IMR-90 (cell line): ENCODE data around the gene NREP. TPM values are rescaled to one million over a fixed set of nuclear protein-coding genes. Genes with fewer than 3 reads are reported as not detected.

ENCODE experiments used
- ATAC-seq: fragments of 200-7000 bp; cut with Tn5 transposase; 2 replicates; pipeline ENCODE4 v1.9.1; 2020; ENCODE audit warnings: low read depth, mild to moderate bottlenecking, moderate library complexity
- BruUV-seq: library from RNA; stranded (reverse); fragments of 400-500 nt; replicated peaks from 2 replicates; lab custom pipeline; 2021; lab: Mats Ljungman, UMichigan
- CTCF ChIA-PET: fragments of 300-600 bp; formaldehyde crosslinking; extraction: SDS; loops from one replicate; lab custom pipeline; 2021; ENCODE audit warnings: antibody characterized with exemption; lab: Yijun Ruan, JAX
- POLR2A ChIA-PET: fragments of 300-600 bp; sonication (Branson Sonifier 250); formaldehyde crosslinking; loops from one replicate; lab custom pipeline; 2022; ENCODE audit warnings: antibody characterized with exemption; ENCODE audit not compliant: unreplicated experiment; lab: Charles Lee
- DNase-seq: peaks from one replicate; pipeline ENCODE4 v3.0.0; 2013
- H2AFZ ChIP-seq: replicated peaks from 2 replicates; pipeline ENCODE3; 2013; ENCODE audit warnings: low read length, mild to moderate bottlenecking; ENCODE audit not compliant: poor library complexity
- H2AK5ac ChIP-seq: 2 replicates; pipeline ENCODE4 v1.6.1; 2013; ENCODE audit warnings: low read depth, low read length, inconsistent platforms
- H2AK9ac ChIP-seq: replicated peaks from 2 replicates; pipeline ENCODE3; 2013; ENCODE audit warnings: mild to moderate bottlenecking, low read depth, low read length, moderate library complexity; ENCODE audit not compliant: poor library complexity
- H2BK120ac ChIP-seq: 2 replicates; pipeline ENCODE4 v1.6.1; 2013; ENCODE audit warnings: low read depth, low read length, inconsistent platforms
- H2BK15ac ChIP-seq: 3 replicates; pipeline ENCODE4 v1.6.1; 2013; ENCODE audit warnings: low read depth, low read length, inconsistent platforms
- H2BK20ac ChIP-seq: 2 replicates; pipeline ENCODE4 v1.6.1; 2013; ENCODE audit warnings: low read depth, mild to moderate bottlenecking, inconsistent platforms, low read length, moderate library complexity
- H2BK5ac ChIP-seq: 2 replicates; pipeline ENCODE4 v1.6.1; 2013; ENCODE audit warnings: mild to moderate bottlenecking, low read depth, low read length, inconsistent platforms; ENCODE audit not compliant: poor library complexity, severe bottlenecking
- H3K14ac ChIP-seq: replicated peaks from 2 replicates; pipeline ENCODE4 v1.6.1; 2013; ENCODE audit warnings: low read depth, low read length, inconsistent platforms
- H3K18ac ChIP-seq: 2 replicates; pipeline ENCODE4 v1.6.1; 2013; ENCODE audit warnings: low read depth, low read length, control low read depth
- H3K23ac ChIP-seq: 2 replicates; pipeline ENCODE4 v1.6.1; 2013; ENCODE audit warnings: low read depth, low read length, inconsistent platforms
- H3K27ac ChIP-seq: 2 replicates; pipeline ENCODE4 v1.5.1; 2013; ENCODE audit warnings: mild to moderate bottlenecking, control low read depth, low read length; ENCODE audit not compliant: insufficient read depth
- H3K27me3 ChIP-seq: 2 replicates; pipeline ENCODE4 v1.6.1; 2013; ENCODE audit warnings: low read length; ENCODE audit not compliant: control insufficient read depth, insufficient read depth
- H3K36me3 ChIP-seq: 2 replicates; pipeline ENCODE4 v1.6.1; 2013; ENCODE audit warnings: low read length, mixed read lengths; ENCODE audit not compliant: control insufficient read depth, insufficient read depth
- H3K4ac ChIP-seq: 2 replicates; pipeline ENCODE4 v1.6.1; 2013; ENCODE audit warnings: low read depth, low read length, inconsistent platforms
- H3K4me1 ChIP-seq: 2 replicates; pipeline ENCODE4 v1.6.1; 2013; ENCODE audit warnings: low read length, mixed read lengths; ENCODE audit not compliant: control insufficient read depth, insufficient read depth
- H3K4me2 ChIP-seq: 2 replicates; pipeline ENCODE4 v1.6.1; 2013; ENCODE audit warnings: low read depth, mild to moderate bottlenecking, control low read depth, low read length, moderate library complexity
- H3K4me3 ChIP-seq: 2 replicates; pipeline ENCODE4 v1.5.1; 2013; ENCODE audit warnings: low read depth, mild to moderate bottlenecking, control low read depth, low read length, moderate library complexity; ENCODE audit not compliant: insufficient read depth
- H3K56ac ChIP-seq: 2 replicates; pipeline ENCODE4 v1.6.1; 2013; ENCODE audit warnings: low read length, inconsistent platforms; ENCODE audit not compliant: insufficient read depth; ENCODE audit errors: extremely low read depth
- H3K79me1 ChIP-seq, 2 experiments: 2 replicates each; pipeline ENCODE4 v1.6.1; 2013; ENCODE audit warnings: low read length in 2 of 2, inconsistent platforms in 1 of 2, low read depth in 1 of 2
- H3K9ac ChIP-seq: 2 replicates; pipeline ENCODE4 v1.6.1; 2013; ENCODE audit warnings: low read depth, low read length, control low read depth
- H3K9me1 ChIP-seq: 2 replicates; pipeline ENCODE4 v1.6.1; 2013; ENCODE audit warnings: low read length, inconsistent platforms; ENCODE audit not compliant: insufficient read depth
- H3K9me3 ChIP-seq: 2 replicates; pipeline ENCODE4 v1.6.1; 2013; ENCODE audit warnings: low read length; ENCODE audit not compliant: control insufficient read depth, insufficient read depth
- H4K20me1 ChIP-seq: 2 replicates; pipeline ENCODE4 v1.6.1; 2013; ENCODE audit warnings: low read length, inconsistent platforms; ENCODE audit not compliant: insufficient read depth
- H4K5ac ChIP-seq: 2 replicates; pipeline ENCODE4 v1.6.1; 2013; ENCODE audit warnings: mild to moderate bottlenecking, low read depth, low read length, control low read depth
- H4K8ac ChIP-seq, 2 experiments: 2 replicates each; pipeline ENCODE4 v1.6.1; 2013; ENCODE audit warnings: low read depth in 2 of 2, low read length in 2 of 2, control low read depth in 1 of 2, inconsistent platforms in 1 of 2
- H4K91ac ChIP-seq: 2 replicates; pipeline ENCODE4 v1.6.1; 2013; ENCODE audit warnings: low read depth, low read length, inconsistent platforms; ENCODE audit not compliant: insufficient read depth
- CEBPB ChIP-seq: IDR thresholded peaks from 2 replicates; pipeline ENCODE4 v1.6.1; 2012; ENCODE audit warnings: low read depth, low read length, improper control_type of control experiment
- CHD1 ChIP-seq: IDR thresholded peaks from 2 replicates; pipeline ENCODE4 v1.6.1; 2012; ENCODE audit warnings: low read depth, low read length, improper control_type of control experiment
- CTCF ChIP-seq: conservative IDR thresholded peaks from 2 replicates; pipeline ENCODE4 v1.5.1; 2012; ENCODE audit warnings: mild to moderate bottlenecking, low read depth, low read length, improper control_type of control experiment
- FOS ChIP-seq: fragments of 150-350 bp; IDR thresholded peaks from 2 replicates; pipeline ENCODE4 v1.6.1; 2016; ENCODE audit warnings: low read depth, low read length
- MAFK ChIP-seq: IDR thresholded peaks from 2 replicates; pipeline ENCODE4 v1.6.1; 2012; ENCODE audit warnings: low read depth, low read length, improper control_type of control experiment
- MAZ ChIP-seq: IDR thresholded peaks from 2 replicates; pipeline ENCODE4 v1.6.1; 2012; ENCODE audit warnings: low read depth, mild to moderate bottlenecking, low read length, improper control_type of control experiment, moderate library complexity, borderline replicate concordance
- MXI1 ChIP-seq: IDR thresholded peaks from 2 replicates; pipeline ENCODE4 v1.6.1; 2012; ENCODE audit warnings: low read depth, mild to moderate bottlenecking, low read length, moderate library complexity, borderline replicate concordance
- NFE2L2 ChIP-seq: fragments of 150-350 bp; IDR thresholded peaks from 2 replicates; pipeline ENCODE4 v1.6.1; 2016; ENCODE audit warnings: low read depth, mild to moderate bottlenecking, low read length
- RAD21 ChIP-seq: IDR thresholded peaks from 2 replicates; pipeline ENCODE4 v1.6.1; 2012; ENCODE audit warnings: low read length, improper control_type of control experiment
- SMC3 ChIP-seq: fragments of 150-350 bp; IDR thresholded peaks from 2 replicates; pipeline ENCODE4 v1.6.1; 2016; ENCODE audit warnings: low read depth, mild to moderate bottlenecking, antibody characterized with exemption, low read length, moderate library complexity
- WGBS, 2 experiments: methylation state at CpG; one replicate each; pipeline versions ENCODE4 v1.1.5 to v1.1.7; 2013; ENCODE audit warnings: missing lambda C conversion rate in 2 of 2; ENCODE audit not compliant: insufficient read length in 1 of 2; ENCODE audit errors: extremely low coverage in 2 of 2; 5-methylcytosine and 5-hydroxymethylcytosine counted together
- dilution Hi-C: fragments of 300-500 bp; cut with HindIII; formaldehyde crosslinking; loops from one replicate; pipeline ENCODE4 v1.14.3; 2018; ENCODE audit warnings: low sequenced_read_pairs; ENCODE audit not compliant: unreplicated experiment
- in situ Hi-C: fragments of 300-500 bp; cut with MboI; formaldehyde crosslinking; loops from 3 replicates; pipeline ENCODE4 v1.14.3; 2019; ENCODE audit warnings: low sequenced_read_pairs, inconsistent platforms, mixed read lengths
- intact Hi-C: fragments of 100-400 bp; cut with micrococcal nuclease; formaldehyde crosslinking; loops from 2 replicates; pipeline ENCODE4 v1.10.0; 2022
- polyA plus RNA-seq, 3 experiments: library from polyadenylated mRNA; depleted of rRNA; stranded (reverse); fragments of >200 nt; gene quantifications; 2 replicates each; pipeline ENCODE4 v1.2.3, GENCODE V29; 2012; ENCODE audit warnings: low replicate concordance in 1 of 3
- total RNA-seq: library from RNA; depleted of rRNA; stranded (reverse); fragments of >200 nt; gene quantifications from 2 replicates; pipeline ENCODE4 v1.2.3, GENCODE V29; 2012
- TF ChIP-seq, protein P1 (sequence below): fragments of 150-350 bp; IDR thresholded peaks from 2 replicates; pipeline ENCODE4 v1.6.1; 2016; ENCODE audit warnings: low read depth, mild to moderate bottlenecking, low read length, moderate library complexity, borderline replicate concordance

NREP gene
- total and polyA plus RNA-seq, 2 of the 4 experiments (the other 2 are of a cell fraction): 178 to 277 TPM

GRCh38 chr5:111697881-111698757, 58.9 kb downstream of the NREP start:
- Histone ChIP-seq H3K4me3 (no peak overlapping the region), H3K9me1 (no peaks in the 10 kb centered on the region), H4K20me1 (no peaks in the 10 kb centered on the region), H3K4ac (no peak overlapping the region), H2BK15ac (peak overlapping the region; percentile 14; the same call in 1 of the 3 replicates), H4K91ac (no peak overlapping the region), H3K27ac (no peak overlapping the region; the same call in 1 of the 2 replicates), H4K5ac (no peak overlapping the region), H3K56ac (no peak overlapping the region), H2AK9ac (no peak overlapping the region), H3K4me2 (no peak overlapping the region), H2AK5ac (no peak overlapping the region), H2BK20ac (no peak overlapping the region), H3K14ac (no peak overlapping the region; the same call in 1 of the 2 replicates), H3K23ac (no peak overlapping the region), H3K79me1 (no peaks in the 10 kb centered on the region), H3K4me1 (peaks cover 2% of the 10 kb centered on the region; the same call in 1 of the 2 replicates), H2BK5ac (no peak overlapping the region), H3K18ac (peak overlapping the region; percentile 4; the same call in 1 of the 2 replicates), H4K8ac (no peak overlapping the region), H2BK120ac (no peak overlapping the region), H3K9me3 (no peaks in the 10 kb centered on the region), H3K36me3 (no peaks in the 10 kb centered on the region), H3K9ac (no peak overlapping the region), H2AFZ (no peak overlapping the region), H3K27me3 (no peaks in the 10 kb centered on the region)
- TF ChIP-seq FOS: peak; percentile 54; the same call in 1 of the 2 replicates
- TF ChIP-seq RAD21: peak; percentile 37; the same call in 1 of the 2 replicates
- no peak for TF ChIP-seq MXI1
- TF ChIP-seq MAFK: no peak
- TF ChIP-seq NFE2L2: no peak
- TF ChIP-seq, protein P1, sequence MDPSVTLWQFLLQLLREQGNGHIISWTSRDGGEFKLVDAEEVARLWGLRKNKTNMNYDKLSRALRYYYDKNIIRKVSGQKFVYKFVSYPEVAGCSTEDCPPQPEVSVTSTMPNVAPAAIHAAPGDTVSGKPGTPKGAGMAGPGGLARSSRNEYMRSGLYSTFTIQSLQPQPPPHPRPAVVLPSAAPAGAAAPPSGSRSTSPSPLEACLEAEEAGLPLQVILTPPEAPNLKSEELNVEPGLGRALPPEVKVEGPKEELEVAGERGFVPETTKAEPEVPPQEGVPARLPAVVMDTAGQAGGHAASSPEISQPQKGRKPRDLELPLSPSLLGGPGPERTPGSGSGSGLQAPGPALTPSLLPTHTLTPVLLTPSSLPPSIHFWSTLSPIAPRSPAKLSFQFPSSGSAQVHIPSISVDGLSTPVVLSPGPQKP: no peak
- no peak for TF ChIP-seq MAZ
- peak; percentile 39 for TF ChIP-seq CTCF
- peak; percentile 41; the same call in 1 of the 2 replicates for TF ChIP-seq CEBPB
- TF ChIP-seq SMC3: peak; percentile 31; the same call in 1 of the 2 replicates
- TF ChIP-seq CHD1: no peak
- in situ Hi-C loops (no loop called here), intact Hi-C loops (no loop called here), dilution Hi-C loops (no loop called here)
- WGBS, 2 experiments: no CpG with 5 or more reads among the region's 6 CpGs
- BruUV-seq: no TSS peak
- POLR2A ChIA-PET: no interaction called here
- CTCF ChIA-PET: interaction anchor here (0.5 kb wide), 1 partner anchor 91 kb away, joined by 3 read pairs; no protein-coding TSS in a partner anchor
- peak; percentile 46; the same call in 1 of the 2 replicates for ATAC-seq
- DNase-seq: peak; percentile 42
